HG03196 (cell line): ENCODE measurements around the gene MACROD2.

Source experiments
- ATAC-seq: cut with Tn5 transposase; IDR thresholded peaks from one replicate; pipeline ENCODE4 v1.9.1; 2021; ENCODE audit not compliant: unreplicated experiment

MACROD2 gene

GRCh38 chr20:14331646-14332045 lies 336.3 kb downstream of the MACROD2 start:
- ATAC-seq = no peak

- ATAC-seq = no peak
These were observed 337.6 kb downstream of the MACROD2 start for GRCh38 chr20:14332866-14333265.

DNA sequence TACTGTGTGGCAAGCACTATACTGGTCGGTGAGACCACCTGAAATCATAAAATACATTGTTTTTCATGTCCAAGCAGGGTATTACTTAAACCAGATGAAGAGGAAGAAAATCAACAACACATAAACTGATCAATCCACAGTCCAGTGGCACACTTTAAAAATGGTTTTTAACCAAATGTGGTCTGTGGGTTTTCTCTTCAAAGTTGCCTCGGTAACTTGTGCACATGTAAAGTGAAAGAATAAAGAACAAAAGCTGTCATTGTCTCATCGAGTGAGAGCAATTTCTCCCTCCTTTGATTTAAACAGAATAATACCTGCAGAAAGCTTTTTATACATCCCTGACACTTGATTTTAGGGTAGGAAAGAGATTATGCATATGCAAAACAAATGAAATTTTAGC lies 338.4 kb downstream of the MACROD2 start:
- ATAC-seq = no peak

DNA sequence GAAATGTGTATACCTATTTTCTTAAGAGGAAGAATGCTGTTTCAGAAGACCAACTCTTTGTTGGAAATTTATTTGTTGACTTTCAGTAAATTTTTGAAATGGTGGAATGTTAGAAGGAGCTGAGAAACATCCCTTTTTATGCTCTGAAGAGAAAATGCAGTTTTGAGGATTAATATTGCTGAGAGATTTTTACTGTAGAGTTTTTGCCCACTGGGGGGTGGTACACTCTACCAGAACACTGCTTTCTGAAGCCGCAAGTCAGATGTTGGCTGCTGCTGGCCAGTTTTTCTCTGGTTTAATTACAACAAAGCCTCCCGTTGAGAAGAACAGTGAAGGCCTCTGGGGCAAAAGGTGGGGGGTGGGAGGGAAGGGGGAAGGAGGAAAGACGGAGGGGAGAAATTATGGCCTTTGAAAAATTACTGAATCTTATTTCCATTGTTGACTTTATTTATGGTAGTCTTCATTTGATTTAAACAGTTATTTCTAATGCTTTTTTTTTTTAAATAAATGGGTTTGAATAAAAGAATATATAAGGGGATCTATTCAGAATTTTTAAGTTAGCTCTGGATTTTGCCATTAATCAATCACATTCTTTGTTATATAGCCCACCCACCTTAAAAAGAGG lies 339.1 kb downstream of the MACROD2 start:
- no peak for ATAC-seq

DNA sequence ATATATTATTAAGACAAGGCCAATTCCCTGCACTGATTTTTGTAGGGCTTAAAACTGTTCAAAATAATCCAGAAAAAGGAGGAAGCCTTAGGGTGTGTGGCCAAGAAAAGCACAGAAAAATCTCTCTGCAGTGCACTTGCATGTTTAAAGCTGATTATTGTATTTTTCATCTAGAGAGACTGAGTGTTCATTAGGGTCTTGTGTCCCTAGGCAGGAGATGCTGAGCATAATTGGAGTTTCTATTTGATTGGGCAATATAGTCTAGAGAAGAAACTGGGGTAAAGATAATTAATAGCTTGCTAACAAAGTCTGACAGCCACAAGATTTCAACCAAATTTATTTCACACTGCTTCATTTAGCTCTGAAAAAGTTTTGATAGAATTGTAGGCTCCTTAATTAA lies 339.7 kb downstream of the MACROD2 start:
- ATAC-seq = no peak

DNA sequence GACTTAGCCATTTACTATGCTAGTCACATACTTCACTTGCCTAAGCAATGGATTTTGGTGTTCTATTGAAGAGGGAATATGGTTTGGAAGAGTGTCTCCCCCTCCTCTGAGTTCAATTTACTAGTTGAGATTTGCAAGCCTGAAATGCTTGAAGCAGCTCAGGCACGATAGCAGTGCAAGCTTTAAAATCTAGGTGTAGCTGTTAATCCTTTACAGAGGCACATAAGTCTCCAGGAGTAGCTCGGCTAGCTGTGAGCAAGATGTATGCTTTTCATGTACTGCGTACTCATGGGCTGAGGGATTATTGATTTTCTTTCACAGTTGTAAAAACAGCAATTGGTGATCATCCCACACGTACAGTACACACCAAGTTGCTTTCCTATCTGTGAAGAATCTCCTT lies 341.4 kb downstream of the MACROD2 start:
- ATAC-seq = no peak

GRCh38 chr20:14337400-14338171 lies 342.3 kb downstream of the MACROD2 start, which contains the start of gene FLRT3:
Gene FLRT3 (minus strand): TSS chr20:14337612. CDS start chr20:14327506, 10,106 bp downstream.
- peak; percentile 96 for ATAC-seq

DNA sequence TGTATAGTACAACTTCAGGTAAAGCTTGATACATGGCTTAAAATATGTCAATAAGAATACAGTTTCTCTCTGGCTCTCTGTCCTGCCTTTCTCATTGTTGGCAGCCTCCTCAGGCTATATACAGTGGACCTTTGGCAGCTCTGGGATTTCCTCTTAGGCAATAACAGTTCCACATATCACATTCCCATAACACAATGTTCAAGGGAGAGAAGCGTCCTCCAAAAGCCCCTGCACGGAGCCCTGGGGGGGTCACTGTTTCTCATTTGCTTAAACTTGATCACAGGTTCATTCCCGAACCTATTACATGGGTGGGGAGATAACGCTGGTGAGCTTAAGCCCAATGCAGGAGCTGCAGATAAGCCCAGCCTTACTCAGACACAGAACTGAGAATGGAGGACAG lies 346.5 kb downstream of the MACROD2 start:
- no peak for ATAC-seq

- ATAC-seq = no peak
These were observed 347.6 kb downstream of the MACROD2 start for GRCh38 chr20:14342918-14343317.

DNA sequence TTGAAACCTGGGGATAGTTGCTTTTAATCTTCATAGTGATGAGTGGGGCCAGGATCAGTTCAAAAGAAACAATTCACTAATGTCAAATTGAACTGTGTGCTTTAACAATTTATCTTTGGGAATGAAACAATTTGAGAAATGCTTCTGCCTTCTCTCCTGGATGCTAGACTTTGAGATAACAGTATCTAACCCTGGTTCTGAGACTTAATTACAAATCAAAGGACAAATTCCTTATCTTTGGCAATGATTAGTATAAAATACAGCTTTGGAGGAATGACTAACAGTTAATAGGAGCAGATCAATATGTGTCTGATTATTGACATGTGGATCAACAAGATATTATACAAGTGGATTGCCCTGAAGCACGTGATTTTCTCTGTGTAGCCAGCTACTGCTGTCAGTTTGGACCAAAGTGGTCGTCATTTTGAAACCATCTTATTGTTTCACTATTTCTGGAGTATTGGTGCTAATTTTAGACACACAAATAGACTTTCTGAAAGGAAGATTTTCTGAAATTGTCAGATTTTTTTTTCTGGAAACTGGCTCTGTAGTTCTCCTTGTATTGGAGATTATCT lies 348.3 kb downstream of the MACROD2 start:
- ATAC-seq = no peak

DNA sequence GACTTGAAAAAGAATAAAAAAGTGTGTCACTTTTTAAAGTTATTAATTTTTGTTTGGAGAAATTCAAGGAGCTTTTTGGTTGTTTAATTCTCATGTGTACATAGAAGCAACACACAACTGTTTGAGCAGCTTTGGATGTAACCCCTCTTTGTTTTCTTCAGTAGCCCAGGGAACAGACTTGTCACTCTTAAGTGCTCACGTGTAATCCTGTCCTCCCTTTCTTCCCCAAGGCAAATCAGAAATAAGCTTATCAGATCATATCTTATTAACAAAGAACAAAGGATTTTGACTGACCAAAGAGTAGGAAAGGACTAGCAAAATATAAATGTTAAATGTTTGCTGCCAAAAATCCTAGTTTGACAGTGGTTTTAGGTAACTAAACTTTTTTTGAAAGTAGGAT lies 349.4 kb downstream of the MACROD2 start:
- no peak for ATAC-seq

- ATAC-seq = no peak
These were observed 360.5 kb downstream of the MACROD2 start for GRCh38 chr20:14355791-14356190.

- ATAC-seq = no peak
These were observed 365.1 kb downstream of the MACROD2 start for GRCh38 chr20:14360416-14360815.

- ATAC-seq = no peak
These were observed 366.4 kb downstream of the MACROD2 start for GRCh38 chr20:14361509-14362345.

DNA sequence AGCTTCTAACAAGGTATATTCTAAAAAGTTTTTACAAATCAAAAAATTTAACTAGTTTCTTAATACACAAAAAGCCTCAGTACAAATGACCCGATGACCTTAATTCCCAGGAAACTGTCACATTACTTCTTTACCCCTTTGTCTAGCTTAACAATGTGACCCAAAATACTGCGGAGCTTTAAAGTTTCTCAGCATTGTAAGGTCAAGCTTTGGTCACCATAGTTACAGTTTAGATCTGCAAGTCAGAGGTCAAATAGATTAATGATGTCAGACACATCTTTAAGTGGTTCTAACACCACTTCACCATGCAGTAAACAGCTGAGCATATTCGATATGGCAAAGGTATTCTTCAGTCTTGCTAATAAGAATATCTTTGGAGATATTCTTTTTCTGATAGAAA lies 378.9 kb downstream of the MACROD2 start:
- no peak for ATAC-seq

- ATAC-seq = no peak
These were observed 380.2 kb downstream of the MACROD2 start for GRCh38 chr20:14375416-14375985.

DNA sequence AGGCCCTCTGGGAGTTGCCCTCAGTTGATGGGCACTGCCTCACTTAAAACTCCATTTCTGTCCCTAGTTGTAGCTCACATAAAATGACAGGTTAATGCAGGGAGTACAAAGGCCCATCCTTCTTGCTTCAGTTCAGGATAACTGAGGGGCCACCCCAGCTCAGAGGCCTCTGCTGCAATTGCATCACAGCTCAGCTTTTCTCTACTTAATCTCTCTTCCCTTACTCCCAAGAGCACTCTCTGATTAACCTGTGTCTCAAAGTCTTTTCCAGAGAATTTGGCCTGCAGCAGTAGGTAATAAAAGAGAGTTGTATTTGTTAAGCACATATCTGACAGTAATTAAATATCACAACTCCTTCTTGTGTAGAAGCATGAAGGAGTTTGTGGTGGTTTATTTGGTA lies 383.0 kb downstream of the MACROD2 start:
- no peak for ATAC-seq

DNA sequence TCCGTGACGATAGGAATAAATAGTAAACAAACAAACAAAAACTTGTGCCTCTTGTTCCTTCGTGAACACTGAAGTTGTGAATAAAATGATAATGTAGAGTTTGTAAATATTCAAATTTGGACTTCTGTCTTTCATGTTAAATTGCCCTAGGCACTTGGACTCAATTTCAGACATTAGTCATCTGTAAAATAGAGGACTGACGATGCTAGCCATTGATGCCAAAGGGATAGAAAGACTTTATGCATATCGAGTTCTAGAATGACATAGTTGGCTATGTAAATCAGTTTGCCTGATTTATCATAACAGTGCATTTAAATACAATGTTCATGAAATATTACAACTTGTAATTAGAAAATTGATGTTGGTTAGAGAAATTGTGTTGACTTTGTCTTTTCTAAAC lies 388.0 kb downstream of the MACROD2 start:
- no peak for ATAC-seq

DNA sequence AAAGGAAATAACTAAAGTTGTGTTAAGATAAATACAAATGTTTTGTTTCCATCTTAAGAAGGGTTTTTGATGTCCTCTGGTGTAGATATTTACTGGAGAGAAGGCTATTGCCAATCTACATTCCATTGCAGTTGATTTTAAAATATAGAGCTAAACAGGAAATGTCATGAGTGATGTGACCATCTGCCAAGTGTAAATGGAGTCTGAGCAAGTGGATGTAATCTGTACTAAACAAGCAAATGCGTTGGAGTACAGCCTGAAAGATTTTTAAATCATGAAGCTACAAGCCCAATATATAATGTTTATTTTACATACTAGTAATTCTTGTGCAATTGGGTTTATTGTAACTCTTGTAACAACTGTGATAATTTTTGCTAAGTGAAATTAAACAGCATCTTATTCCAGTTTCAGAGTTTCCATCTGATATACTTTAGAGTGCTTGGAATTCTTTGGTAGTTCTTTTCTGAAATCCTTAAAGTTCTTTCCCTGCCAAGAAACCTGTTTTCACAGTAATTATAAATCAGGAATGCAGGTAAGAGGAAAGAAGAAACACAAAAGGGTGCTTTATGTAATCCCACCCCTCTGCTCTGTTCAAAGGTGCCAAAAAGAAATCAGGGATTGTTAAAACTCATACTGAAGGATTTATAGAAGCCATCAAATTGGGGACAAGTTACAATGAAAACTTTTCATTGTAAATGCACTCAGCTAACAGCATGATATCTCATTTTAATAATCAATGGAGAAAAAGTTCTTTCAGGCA lies 389.3 kb downstream of the MACROD2 start:
- ATAC-seq = no peak

- ATAC-seq = no peak
These were observed 389.9 kb downstream of the MACROD2 start for GRCh38 chr20:14385176-14385740.
